Peyer's patch (tissue), 4 donors: ENCODE data around the gene EDC4. TPM values are rescaled to one million over a fixed set of nuclear protein-coding genes. Genes with fewer than 3 reads are reported as not detected.

Source experiments
- DNase-seq, 3 donors: peaks; one replicate each; pipeline ENCODE4 v3.0.0-alpha.2; 2017 to 2019
- H3K27ac ChIP-seq, 4 donors: fragments of 200-600 bp; sonication (generic); one replicate each; pipeline ENCODE4 v1.5.1; 2016 to 2019
- H3K27me3 ChIP-seq, 2 donors: fragments of 200-600 bp; sonication (generic); one replicate each; pipeline ENCODE4 v1.5.1; 2019
- H3K36me3 ChIP-seq, 3 donors: fragments of 200-600 bp; sonication (generic); one replicate each; pipeline ENCODE4 v1.5.1; 2016 to 2019
- H3K4me1 ChIP-seq, 4 donors: fragments of 200-600 bp; sonication (generic); one replicate each; pipeline ENCODE4 v1.5.1; 2016 to 2019
- H3K4me3 ChIP-seq, 4 donors: fragments of 200-600 bp; sonication (generic); 1 replicate in 3 of 4; 2 replicates in 1 of 4; pipeline ENCODE4 v1.5.1; 2016 to 2019; ENCODE audit warnings: mild to moderate bottlenecking in 1 of 4
- H3K9me3 ChIP-seq, 4 donors: fragments of 200-600 bp; sonication (generic); one replicate each; pipeline ENCODE4 v1.5.1; 2016 to 2019; ENCODE audit warnings: mild to moderate bottlenecking in 1 of 4
- CTCF ChIP-seq, 6 experiments: fragments of 450-650 bp in 4 of 6; fragments of 200-600 bp in 2 of 6; sonication (generic) in 1 of 6; IDR thresholded peaks; one replicate each; pipeline ENCODE4 v1.5.1; 2017 to 2019; ENCODE audit warnings: antibody characterized with exemption in 6 of 6, mild to moderate bottlenecking in 3 of 6, moderate library complexity in 1 of 6
- POLR2A ChIP-seq, 2 donors: fragments of 450-650 bp; IDR thresholded peaks; one replicate each; pipeline ENCODE4 v1.5.1; 2017; ENCODE audit warnings: antibody characterized with exemption in 2 of 2, mild to moderate bottlenecking in 2 of 2, moderate library complexity in 2 of 2
- total RNA-seq, 4 donors: library from RNA; depleted of rRNA; stranded (reverse); fragments of >200 nt; gene quantifications; one replicate each; pipeline ENCODE4 v1.1.0, GENCODE V29; 2016

EDC4 gene
- total RNA-seq, 4 donors from 2014 or later = 94.2 to 154 (median 114) TPM

- Histone ChIP-seq H3K36me3 (peaks cover 0 to 64% (median 7%) of the 10 kb centered on the region in 3 donors), H3K4me1 (peaks cover 0 to 27% (median 11%) of the 10 kb centered on the region in 4 donors), H3K27ac (no peak overlapping the region), H3K27me3 (no peaks in the 10 kb centered on the region), H3K4me3 (no peak overlapping the region), H3K9me3 (no peaks in the 10 kb centered on the region)
- no peak for DNase-seq
- no peak for TF ChIP-seq POLR2A (IDR thresholded peaks at IDR 0.05)
- no peak for TF ChIP-seq CTCF (IDR thresholded peaks at IDR 0.05)
Measured at GRCh38 chr16:67877064-67877463, 4.2 kb downstream of the EDC4 start.

GRCh38 chr16:67878232-67878631, 5.4 kb downstream of the EDC4 start:
- peaks cover 0 to 25% (median 11%) of the 10 kb centered on the region in 4 donors for H3K4me1 ChIP-seq
- H3K36me3 ChIP-seq = peaks cover 0 to 75% (median 7%) of the 10 kb centered on the region in 3 donors
- no peak for TF ChIP-seq POLR2A (IDR thresholded peaks at IDR 0.05)
- DNase-seq = no peak
- no peaks in the 10 kb centered on the region for H3K9me3 ChIP-seq
- H3K4me3 ChIP-seq = no peak overlapping the region
- no peaks in the 10 kb centered on the region for H3K27me3 ChIP-seq
- no peak overlapping the region for H3K27ac ChIP-seq

GRCh38 chr16:67878846-67879245, 6.0 kb downstream of the EDC4 start:
- no peak overlapping the region for H3K4me3 ChIP-seq
- peaks cover 0 to 82% (median 7%) of the 10 kb centered on the region in 3 donors for H3K36me3 ChIP-seq

GRCh38 chr16:67879462-67879861, 6.6 kb downstream of the EDC4 start:
- Histone ChIP-seq H3K4me1 (peaks cover 0 to 23% (median 2%) of the 10 kb centered on the region in 4 donors), H3K27me3 (no peaks in the 10 kb centered on the region), H3K9me3 (no peaks in the 10 kb centered on the region), H3K36me3 (peaks cover 0 to 87% (median 7%) of the 10 kb centered on the region in 3 donors), H3K27ac (no peak overlapping the region), H3K4me3 (no peak overlapping the region)
- DNase-seq = no peak
- TF ChIP-seq POLR2A (IDR thresholded peaks at IDR 0.05) = no peak
- TF ChIP-seq CTCF (IDR thresholded peaks at IDR 0.05) = no peak

More at GRCh38 chr16:67878846-67879245, 6.0 kb downstream of the EDC4 start:
- no peaks in the 10 kb centered on the region for H3K9me3 ChIP-seq
- TF ChIP-seq POLR2A (IDR thresholded peaks at IDR 0.05) = no peak
- TF ChIP-seq CTCF (IDR thresholded peaks at IDR 0.05) = no peak
- peaks cover 0 to 28% (median 7%) of the 10 kb centered on the region in 4 donors for H3K4me1 ChIP-seq
- H3K27me3 ChIP-seq = no peaks in the 10 kb centered on the region
- no peak overlapping the region for H3K27ac ChIP-seq
- no peak for DNase-seq

- Histone ChIP-seq H3K27ac (no peak overlapping the region), H3K4me3 (no peak overlapping the region), H3K27me3 (no peaks in the 10 kb centered on the region), H3K9me3 (no peaks in the 10 kb centered on the region), H3K36me3 (peaks cover 0 to 92% (median 7%) of the 10 kb centered on the region in 3 donors), H3K4me1 (peaks cover 0 to 22% (median 0%) of the 10 kb centered on the region in 4 donors)
- no peak for DNase-seq
- TF ChIP-seq CTCF (IDR thresholded peaks at IDR 0.05) (no peak), POLR2A (IDR thresholded peaks at IDR 0.05) (no peak)
Measured at GRCh38 chr16:67879936-67880335, 7.1 kb downstream of the EDC4 start.

- Histone ChIP-seq H3K4me1 (peaks cover 0 to 17% (median 0%) of the 10 kb centered on the region in 4 donors), H3K9me3 (no peaks in the 10 kb centered on the region), H3K36me3 (peaks cover 0 to 97% (median 7%) of the 10 kb centered on the region in 3 donors), H3K27ac (no peak overlapping the region), H3K27me3 (no peaks in the 10 kb centered on the region), H3K4me3 (no peak overlapping the region)
- no peak for DNase-seq
- TF ChIP-seq POLR2A (IDR thresholded peaks at IDR 0.05) = no peak
- no peak for TF ChIP-seq CTCF (IDR thresholded peaks at IDR 0.05)
Measured at GRCh38 chr16:67880584-67880983, 7.7 kb downstream of the EDC4 start.
